ENCODE results near the gene MCL1. TPM values are rescaled to one million over a fixed set of nuclear protein-coding genes. Genes with fewer than 3 reads are reported as not detected.

Gene MCL1
- total and polyA plus RNA-seq, 10 of the 15 experiments (the other 5 are each of a cell fraction or from before 2014, with no cell fraction given): 18.1 to 148 (median 86.4) TPM

- BruUV-seq (replicated peaks): no TSS peak
- H3K4me3 ChIP-seq: no peak overlapping the region
- H3K9ac ChIP-seq (ENCODE audit: control insufficient read depth, insufficient read depth, low read length): no peak overlapping the region
- H3K36me3 ChIP-seq (ENCODE audit: control insufficient read depth in 2 of 2, insufficient read depth in 2 of 2, low read length in 1 of 2): no peaks in the 10 kb centered on the region
- H3K27me3 ChIP-seq (replicated peaks in 1 of 2; ENCODE audit: control insufficient read depth in 2 of 2, insufficient read depth in 2 of 2, low read length in 1 of 2): no peaks in the 10 kb centered on the region
- H4K20me1 ChIP-seq (ENCODE audit: control insufficient read depth, insufficient read depth): no peaks in the 10 kb centered on the region
- ATAC-seq (no peak), DNase-seq (ENCODE audit: low read depth, low spot score) (no peak), FAIRE-seq (no peak)
- no peaks in the 10 kb centered on the region; the same call in 1 of the 2 replicates for H3K4me1 ChIP-seq (ENCODE audit: control insufficient read depth, insufficient read depth, low read length)
- no peaks in the 10 kb centered on the region for H3K79me2 ChIP-seq (ENCODE audit: control insufficient read depth, insufficient read depth, low read length)
- no peaks in the 10 kb centered on the region for H3K9me3 ChIP-seq (replicated peaks; ENCODE audit: control insufficient read depth, insufficient read depth, low read length)
- SMC1A ChIA-PET (ENCODE audit: uncharacterized antibody, unreplicated experiment): interaction anchor here (0.9 kb wide), 2 partner anchors 9 to 157 kb away, joined by 3 read pairs; no protein-coding TSS in a partner anchor
- CTCF ChIA-PET: interaction anchor here (0.6 to 1.7 kb wide), 8 partner anchors 19 to 280 kb away, joined by 3 to 8 read pairs (median 3); partner anchors contain the start of gene FALEC
- 57% methylated on average over 14 of the region's 14 CpGs for WGBS (ENCODE audit: insufficient coverage, insufficient replicate concordance, low lambda C conversion rate, missing lambda C conversion rate)
- POLR2A ChIA-PET: interaction anchor here (0.6 kb wide), 1 partner anchor 16 kb away, joined by 3 read pairs; no protein-coding TSS in a partner anchor
- intact Hi-C loops (cut with micrococcal nuclease; ENCODE audit: unreplicated experiment): no loop called here
- RAD21 ChIA-PET (ENCODE audit: unreplicated experiment): interaction anchor here (0.6 kb wide), 1 partner anchor 181 kb away, joined by 3 read pairs; no protein-coding TSS in a partner anchor
- no peak overlapping the region for H3K27ac ChIP-seq (ENCODE audit: control insufficient read depth, insufficient read depth)
- no peak overlapping the region for H3K4me2 ChIP-seq (ENCODE audit: control insufficient read depth, insufficient read depth)
- no peak overlapping the region for H2AFZ ChIP-seq (ENCODE audit: control insufficient read depth, low read depth, low read length)
- in situ Hi-C loops (cut with MboI): no loop called here
- TF ChIP-seq MAX (IDR thresholded peaks at IDR 0.05; ENCODE audit: low read depth, low read length) (no peak), GATAD2B (conservative IDR thresholded peaks at IDR 0.05; ENCODE audit: low read depth) (no peak), CBX3 (IDR thresholded peaks at IDR 0.05; ENCODE audit: borderline replicate concordance, low read depth) (no peak), CREB1 (IDR thresholded peaks at IDR 0.05; ENCODE audit: low read depth) (no peak), EP300 (IDR thresholded peaks at IDR 0.05; ENCODE audit: borderline replicate concordance in 1 of 2, control insufficient read depth in 1 of 2, low read depth in 2 of 2, low read length in 2 of 2) (no peak), E4F1 (IDR thresholded peaks at IDR 0.05; ENCODE audit: borderline replicate concordance, partially characterized antibody) (no peak), CHD4 (IDR thresholded peaks at IDR 0.05) (no peak), RELB (IDR thresholded peaks at IDR 0.05; ENCODE audit: low read depth) (no peak), ZZZ3 (IDR thresholded peaks at IDR 0.05; ENCODE audit: control insufficient read depth, insufficient read length, low read depth) (no peak), RELA (IDR thresholded peaks at IDR 0.05; ENCODE audit: borderline replicate concordance, partially characterized antibody) (no peak), SREBF2 (IDR thresholded peaks at IDR 0.05; ENCODE audit: low read length) (no peak), MLLT1 (IDR thresholded peaks at IDR 0.05) (no peak), STAT1 (conservative IDR thresholded peaks at IDR 0.05) (no peak)
These were observed 43.7 kb downstream of the MCL1 start for GRCh38 chr1:150535511-150536287.
